Calu3 (cell line): ENCODE results near the gene TRIM62. TPM values are rescaled to one million over a fixed set of nuclear protein-coding genes. Genes with fewer than 3 reads are reported as not detected.

Experiments
- BruUV-seq: library from RNA; stranded (reverse); fragments of 400-500 nt; replicated peaks from 2 replicates; lab custom pipeline; 2021; lab: Mats Ljungman, UMichigan
- CTCF ChIA-PET: fragments of 300-600 bp; sonication (Branson Sonifier 250); formaldehyde crosslinking; loops from one replicate; lab custom pipeline; 2022; ENCODE audit warnings: antibody characterized with exemption; lab: Charles Lee
- DNase-seq: peaks from one replicate; pipeline ENCODE4 v3.0.0; 2022
- H3K27ac Mint-ChIP-seq: one replicate; pipeline ENCODE4 v1.8.0; 2022; ENCODE audit warnings: mixed read lengths; ENCODE audit not compliant: unreplicated experiment
- H3K27me3 Mint-ChIP-seq: one replicate; pipeline ENCODE4 v1.8.0; 2022; ENCODE audit warnings: mixed read lengths; ENCODE audit not compliant: unreplicated experiment
- H3K36me3 Mint-ChIP-seq: one replicate; pipeline ENCODE4 v1.8.0; 2022; ENCODE audit warnings: mild to moderate bottlenecking, moderate library complexity, mixed read lengths; ENCODE audit not compliant: insufficient read depth, unreplicated experiment
- H3K4me1 Mint-ChIP-seq: one replicate; pipeline ENCODE4 v1.8.0; 2022; ENCODE audit warnings: mild to moderate bottlenecking, low read depth, mixed read lengths; ENCODE audit not compliant: unreplicated experiment
- H3K4me3 Mint-ChIP-seq: one replicate; pipeline ENCODE4 v1.8.0; 2022; ENCODE audit warnings: mild to moderate bottlenecking, low read depth, moderate library complexity, mixed read lengths; ENCODE audit not compliant: unreplicated experiment
- H3K9me3 Mint-ChIP-seq: one replicate; pipeline ENCODE4 v1.8.0; 2022; ENCODE audit warnings: low read depth, mixed read lengths; ENCODE audit not compliant: unreplicated experiment
- intact Hi-C: fragments of 100-400 bp; cut with micrococcal nuclease; formaldehyde crosslinking; loops from one replicate; pipeline ENCODE4 v1.10.0; 2022; ENCODE audit not compliant: unreplicated experiment
- total RNA-seq: library from RNA; stranded (reverse); gene quantifications from 2 replicates; pipeline ENCODE4 v1.2.3, GENCODE V29; 2022
- TF ChIP-seq, protein P1 (sequence below): fragments of 200-600 bp; IDR thresholded peaks from one replicate; pipeline ENCODE4 v1.8.0; 2022; ENCODE audit warnings: antibody characterized with exemption; ENCODE audit not compliant: unreplicated experiment

TRIM62 gene
- total RNA-seq, 1 experiment from 2014 or later: 8.8 TPM

- BruUV-seq: no TSS peak
- Mint-ChIP-seq H3K9me3 (no peaks in the 10 kb centered on the region), H3K36me3 (no peaks in the 10 kb centered on the region), H3K27ac (no peak overlapping the region), H3K4me1 (no peaks in the 10 kb centered on the region), H3K27me3 (no peaks in the 10 kb centered on the region), H3K4me3 (no peak overlapping the region)
- intact Hi-C loops: no loop called here
- DNase-seq: no peak
- TF ChIP-seq, protein P1, sequence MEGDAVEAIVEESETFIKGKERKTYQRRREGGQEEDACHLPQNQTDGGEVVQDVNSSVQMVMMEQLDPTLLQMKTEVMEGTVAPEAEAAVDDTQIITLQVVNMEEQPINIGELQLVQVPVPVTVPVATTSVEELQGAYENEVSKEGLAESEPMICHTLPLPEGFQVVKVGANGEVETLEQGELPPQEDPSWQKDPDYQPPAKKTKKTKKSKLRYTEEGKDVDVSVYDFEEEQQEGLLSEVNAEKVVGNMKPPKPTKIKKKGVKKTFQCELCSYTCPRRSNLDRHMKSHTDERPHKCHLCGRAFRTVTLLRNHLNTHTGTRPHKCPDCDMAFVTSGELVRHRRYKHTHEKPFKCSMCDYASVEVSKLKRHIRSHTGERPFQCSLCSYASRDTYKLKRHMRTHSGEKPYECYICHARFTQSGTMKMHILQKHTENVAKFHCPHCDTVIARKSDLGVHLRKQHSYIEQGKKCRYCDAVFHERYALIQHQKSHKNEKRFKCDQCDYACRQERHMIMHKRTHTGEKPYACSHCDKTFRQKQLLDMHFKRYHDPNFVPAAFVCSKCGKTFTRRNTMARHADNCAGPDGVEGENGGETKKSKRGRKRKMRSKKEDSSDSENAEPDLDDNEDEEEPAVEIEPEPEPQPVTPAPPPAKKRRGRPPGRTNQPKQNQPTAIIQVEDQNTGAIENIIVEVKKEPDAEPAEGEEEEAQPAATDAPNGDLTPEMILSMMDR: no peak
- CTCF ChIA-PET: no interaction called here
These were observed 13.1 kb downstream of the TRIM62 start for GRCh38 chr1:33168556-33169289.

DNA sequence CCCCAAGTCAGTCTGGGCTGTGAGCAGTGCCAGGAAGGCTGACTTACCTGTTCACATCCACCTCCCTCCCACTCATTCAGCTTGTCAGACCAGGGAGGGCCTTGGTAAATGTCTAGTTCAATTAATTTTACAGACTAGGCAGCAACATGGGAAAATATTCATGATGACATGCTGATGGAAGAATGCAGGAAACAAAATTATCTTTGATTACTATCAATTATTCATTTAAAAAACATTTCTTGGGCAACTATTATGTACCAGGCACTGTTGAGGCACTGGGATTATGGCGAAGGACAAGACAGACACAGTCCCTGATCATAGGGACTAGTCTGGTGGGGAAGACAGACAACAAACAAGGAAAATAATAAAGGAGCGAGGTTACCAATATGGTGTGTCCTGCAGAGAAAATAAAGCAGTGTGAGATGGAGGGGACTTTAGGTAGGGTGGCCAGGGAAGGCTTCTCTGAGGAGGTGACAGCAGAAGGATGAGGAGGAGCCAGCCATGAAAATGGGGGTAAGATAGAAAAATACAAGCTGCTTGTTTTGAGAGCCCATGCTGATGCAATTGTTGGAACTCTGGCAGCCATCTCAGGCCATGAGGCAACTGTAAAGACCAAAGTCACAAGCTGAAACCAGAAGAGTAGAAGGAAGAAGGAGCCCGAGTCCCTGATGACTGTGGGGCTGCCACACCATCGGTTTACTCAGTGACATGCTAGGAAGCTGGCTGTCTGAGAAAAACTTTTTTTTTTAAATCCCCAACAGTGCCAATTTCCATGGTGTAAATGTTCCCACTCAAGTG lies 14.0 kb downstream of the TRIM62 start:
- no peak for DNase-seq
- Mint-ChIP-seq H3K27me3 (no peaks in the 10 kb centered on the region), H3K36me3 (no peaks in the 10 kb centered on the region), H3K27ac (no peak overlapping the region), H3K4me1 (no peaks in the 10 kb centered on the region), H3K4me3 (no peak overlapping the region), H3K9me3 (no peaks in the 10 kb centered on the region)
- CTCF ChIA-PET: interaction anchor here (0.5 to 1.5 kb wide), 2 partner anchors 13 to 1718 kb away, joined by 3 to 4 read pairs; no protein-coding TSS in a partner anchor
- no TSS peak for BruUV-seq
- TF ChIP-seq, protein P1: no peak
- intact Hi-C loops: no loop called here

- intact Hi-C loops: no loop called here
- no peak for DNase-seq
- Mint-ChIP-seq H3K27me3 (no peaks in the 10 kb centered on the region), H3K4me3 (no peak overlapping the region), H3K36me3 (no peaks in the 10 kb centered on the region), H3K27ac (no peak overlapping the region), H3K9me3 (no peaks in the 10 kb centered on the region), H3K4me1 (no peaks in the 10 kb centered on the region)
- CTCF ChIA-PET: interaction anchor here (1.1 kb wide), 1 partner anchor 39 kb away, joined by 3 read pairs; no protein-coding TSS in a partner anchor
- no TSS peak for BruUV-seq
- TF ChIP-seq, protein P1: no peak
These were observed 16.0 kb downstream of the TRIM62 start for GRCh38 chr1:33165809-33166208.

DNA sequence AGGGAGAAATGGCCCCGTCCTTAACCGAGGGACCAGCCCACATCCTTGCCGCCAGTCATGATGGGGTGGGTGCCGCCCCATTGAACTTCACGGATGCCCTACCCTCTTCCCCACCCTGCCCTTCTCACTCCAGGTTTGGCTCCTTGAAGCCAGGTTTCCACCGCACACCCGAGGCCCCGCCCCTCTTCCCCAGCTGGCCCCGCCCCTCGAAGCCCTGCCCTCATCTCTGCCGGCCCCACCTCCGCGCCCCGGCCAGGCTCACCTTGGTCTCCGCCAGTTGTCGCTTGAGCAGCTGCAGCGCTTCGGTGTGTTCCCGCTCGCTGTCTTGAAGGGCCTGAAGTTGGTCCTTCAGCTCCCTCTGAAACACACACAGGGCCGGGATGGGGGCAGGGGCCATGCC lies 16.6 kb downstream of the TRIM62 start:
- Mint-ChIP-seq H3K36me3 (no peaks in the 10 kb centered on the region), H3K27me3 (no peaks in the 10 kb centered on the region), H3K9me3 (no peaks in the 10 kb centered on the region), H3K4me1 (no peaks in the 10 kb centered on the region), H3K4me3 (no peak overlapping the region), H3K27ac (no peak overlapping the region)
- intact Hi-C loops: no loop called here
- no peak for DNase-seq
- TF ChIP-seq, protein P1: no peak
- CTCF ChIA-PET: interaction anchor here (0.6 to 1.1 kb wide), 2 partner anchors 38 to 145 kb away, joined by 3 read pairs; no protein-coding TSS in a partner anchor
- no TSS peak for BruUV-seq
